Measurements from ENCODE around the gene LBH.

DNA sequence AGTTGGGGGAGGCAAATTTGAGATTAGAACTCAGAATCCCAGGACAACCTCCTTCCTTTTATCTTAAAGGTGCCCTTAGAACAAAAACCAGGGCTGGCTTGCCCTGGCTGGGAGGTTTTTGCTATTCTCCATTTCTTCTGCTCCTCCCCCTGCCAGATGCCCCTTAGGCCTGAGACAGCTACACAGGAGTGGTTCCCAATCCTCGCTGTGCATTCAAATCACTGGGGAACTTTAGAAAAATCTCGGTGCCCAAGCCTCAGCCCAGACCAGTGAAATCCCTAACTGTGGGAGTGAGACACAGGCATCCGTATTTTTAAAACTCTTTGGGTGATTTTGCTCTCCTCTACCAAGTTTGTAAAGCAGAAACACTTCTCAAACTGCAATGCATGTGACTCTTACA, 38.8 kb downstream of the LBH start:
- no peak for TF ChIP-seq CTCF (IDR thresholded peaks at IDR 0.05)
- no peak for TF ChIP-seq POLR2A (IDR thresholded peaks at IDR 0.05)
